Lung microvascular endothelial cell (primary cell): ENCODE measurements around the gene AGBL3. TPM values are rescaled to one million over a fixed set of nuclear protein-coding genes. Genes with fewer than 3 reads are reported as not detected.

Experiments
- DNase-seq, 2 donors: peaks; one replicate each; pipeline versions ENCODE4 v3.0.0 to v3.0.0-alpha.2; 2010; ENCODE audit warnings: low read depth in 2 of 2
- total RNA-seq: library from RNA; depleted of rRNA; stranded (reverse); fragments of >200 nt; gene quantifications from 2 replicates; pipeline ENCODE4 v1.2.1, GENCODE V29; 2014

The AGBL3 gene
- total RNA-seq, 1 donor from 2014 or later = 0.99 TPM

- peak; percentile 89 to 97 for DNase-seq
Observed at GRCh38 chr7:135147899-135148721, 161.8 kb downstream of the AGBL3 start, which contains the start of gene TMEM140. Gene TMEM140, plus strand, starts transcription at chr7:135148072. Its CDS starts 16,370 bp downstream, at chr7:135164442.

GRCh38 chr7:135150072-135150782, 163.9 kb downstream of the AGBL3 start:
- DNase-seq = peak; percentile 26 to 68

- peak; percentile 36 to 73 for DNase-seq
Observed at GRCh38 chr7:135151132-135151531, 164.8 kb downstream of the AGBL3 start.

- peak; percentile 56 to 61 for DNase-seq
Observed at GRCh38 chr7:135151533-135151932, 165.2 kb downstream of the AGBL3 start.

GRCh38 chr7:135152442-135152841, 166.1 kb downstream of the AGBL3 start:
- DNase-seq = no peak

- DNase-seq = no peak
Observed at GRCh38 chr7:135154734-135155133, 168.4 kb downstream of the AGBL3 start.

- DNase-seq = no peak
Observed at GRCh38 chr7:135156290-135156689, 170.0 kb downstream of the AGBL3 start.

- DNase-seq = no peak
Observed at GRCh38 chr7:135158141-135158655, 171.9 kb downstream of the AGBL3 start.

- no peak for DNase-seq
Observed at GRCh38 chr7:135158874-135159273, 172.6 kb downstream of the AGBL3 start.

GRCh38 chr7:135159359-135160085, 173.2 kb downstream of the AGBL3 start:
- peak in 1 of 2 donors; percentile 27 for DNase-seq

- peak; percentile 80 to 85 for DNase-seq
Observed at GRCh38 chr7:135160098-135160857, 174.0 kb downstream of the AGBL3 start.

- DNase-seq = peak in 1 of 2 donors; percentile 65
Observed at GRCh38 chr7:135160858-135161653, 174.7 kb downstream of the AGBL3 start.

GRCh38 chr7:135161669-135162068, 175.4 kb downstream of the AGBL3 start:
- DNase-seq = no peak

- no peak for DNase-seq
Observed at GRCh38 chr7:135162382-135163001, 176.2 kb downstream of the AGBL3 start.

- DNase-seq = peak; percentile 23 to 67
Observed at GRCh38 chr7:135164357-135165061, 178.2 kb downstream of the AGBL3 start.

- DNase-seq = peak in 1 of 2 donors; percentile 45
Observed at GRCh38 chr7:135165862-135166261, 179.6 kb downstream of the AGBL3 start.

- DNase-seq = peak; percentile 68 to 96
Observed at GRCh38 chr7:135166338-135166990, 180.2 kb downstream of the AGBL3 start.

GRCh38 chr7:135167365-135167917, 181.1 kb downstream of the AGBL3 start:
- DNase-seq = no peak
